H1 (cell line): Measurements from ENCODE around the gene ST6GALNAC4. TPM values are rescaled to one million over a fixed set of nuclear protein-coding genes. Genes with fewer than 3 reads are reported as not detected.

Experiments
- CTCF ChIA-PET: fragments of 300-600 bp; sonication (Branson Sonifier 250); formaldehyde crosslinking; loops from one replicate; lab custom pipeline; 2021; ENCODE audit not compliant: partially characterized antibody; lab: Charles Lee
- POLR2A ChIA-PET: fragments of 300-600 bp; sonication (Branson Sonifier 250); formaldehyde crosslinking; loops from one replicate; lab custom pipeline; 2021; ENCODE audit warnings: inconsistent platforms; ENCODE audit not compliant: partially characterized antibody; lab: Charles Lee
- DNase-seq, 2 experiments: peaks; one replicate each; pipeline versions ENCODE4 v3.0.0 to v3.0.0-alpha.2; 2010 to 2022; ENCODE audit warnings: low spot score in 2 of 2, low read depth in 1 of 2, mixed read lengths in 1 of 2
- FAIRE-seq: peaks from 2 replicates; lab custom pipeline; 2011; peaks lifted over from hg19 to GRCh38; lab: Jason Lieb, UNC
- H2AFZ ChIP-seq: 2 replicates; pipeline ENCODE4 v1.8.1; 2012; ENCODE audit warnings: low read length, inconsistent platforms
- H2AK5ac ChIP-seq: 2 replicates; pipeline ENCODE4 v1.6.1; 2013; ENCODE audit warnings: low read depth, low read length
- H2BK120ac ChIP-seq: replicated peaks from 2 replicates; pipeline ENCODE3; 2013; ENCODE audit warnings: low read depth, low read length, inconsistent platforms
- H2BK12ac ChIP-seq: 2 replicates; pipeline ENCODE4 v1.6.1; 2013; ENCODE audit warnings: low read depth, low read length
- H2BK15ac ChIP-seq: 2 replicates; pipeline ENCODE4 v1.6.1; 2013; ENCODE audit warnings: low read length
- H2BK20ac ChIP-seq: 2 replicates; pipeline ENCODE4 v1.6.1; 2013; ENCODE audit warnings: low read length
- H2BK5ac ChIP-seq: 2 replicates; pipeline ENCODE4 v1.6.1; 2013; ENCODE audit warnings: low read depth, low read length
- H3K14ac ChIP-seq: 2 replicates; pipeline ENCODE4 v1.6.1; 2013; ENCODE audit warnings: inconsistent platforms; ENCODE audit not compliant: insufficient read length
- H3K18ac ChIP-seq: 2 replicates; pipeline ENCODE4 v1.6.1; 2013; ENCODE audit warnings: low read length; ENCODE audit errors: extremely low read depth
- H3K23ac ChIP-seq: 2 replicates; pipeline ENCODE4 v1.6.1; 2013; ENCODE audit warnings: inconsistent platforms; ENCODE audit not compliant: insufficient read length
- H3K23me2 ChIP-seq: 2 replicates; pipeline ENCODE4 v1.6.1; 2013; ENCODE audit warnings: low read depth, low read length
- H3K27ac ChIP-seq: 2 replicates; pipeline ENCODE4 v1.6.1; 2011; ENCODE audit warnings: low read depth, low read length, inconsistent platforms
- H3K27me3 ChIP-seq, 4 experiments: replicated peaks in 1 of 4; 1 replicate in 1 of 4; 2 replicates in 3 of 4; pipeline versions ENCODE4 v1.6.1 to v1.8.1; 2011 to 2013; ENCODE audit warnings: low read length in 3 of 4, mild to moderate bottlenecking in 3 of 4, inconsistent platforms in 2 of 4, mixed read lengths in 2 of 4, moderate library complexity in 1 of 4; ENCODE audit not compliant: control insufficient read depth in 3 of 4, insufficient read depth in 3 of 4; ENCODE audit errors: extremely low read depth in 1 of 4
- H3K36me3 ChIP-seq, 4 experiments: 2 replicates each; pipeline versions ENCODE4 v1.6.1 to v1.8.1; 2011 to 2013; ENCODE audit warnings: mild to moderate bottlenecking in 4 of 4, low read length in 3 of 4, moderate library complexity in 2 of 4, control low read depth in 1 of 4, inconsistent platforms in 1 of 4; ENCODE audit not compliant: insufficient read depth in 4 of 4, control insufficient read depth in 2 of 4
- H3K4ac ChIP-seq: replicated peaks from 2 replicates; pipeline ENCODE3; 2013; ENCODE audit warnings: low read length, low read depth, mixed read lengths, inconsistent platforms; ENCODE audit not compliant: insufficient read length
- H3K4me1 ChIP-seq, 4 experiments: replicated peaks in 1 of 4; 1 replicate in 1 of 4; 2 replicates in 3 of 4; pipeline versions ENCODE4 v1.6.1 to v1.8.1; 2011 to 2013; ENCODE audit warnings: low read length in 3 of 4, inconsistent platforms in 2 of 4, mixed read lengths in 1 of 4; ENCODE audit not compliant: insufficient read depth in 4 of 4, control insufficient read depth in 3 of 4
- H3K4me2 ChIP-seq, 2 experiments: 2 replicates each; pipeline versions ENCODE4 v1.6.1 to v1.8.1; 2011 to 2013; ENCODE audit warnings: low read depth in 2 of 2, low read length in 2 of 2, control low read depth in 1 of 2, inconsistent platforms in 1 of 2, mild to moderate bottlenecking in 1 of 2; ENCODE audit not compliant: insufficient read depth in 1 of 2
- H3K4me3 ChIP-seq, 4 experiments: fragments of 200-600, 300-600 bp in 1 of 4; sonication (generic), shearing (Covaris generic), sonication (Bioruptor Twin) in 1 of 4; 2 replicates each; pipeline versions ENCODE4 v1.5.1 to v1.8.1; 2011 to 2016; ENCODE audit warnings: low read length in 4 of 4, low read depth in 3 of 4, control low read depth in 2 of 4, inconsistent platforms in 2 of 4, mild to moderate bottlenecking in 2 of 4, mixed read lengths in 1 of 4, moderate library complexity in 1 of 4; ENCODE audit not compliant: insufficient read depth in 2 of 4; ENCODE audit errors: extremely low read depth in 1 of 4
- H3K56ac ChIP-seq: replicated peaks from 2 replicates; pipeline ENCODE3; 2013; ENCODE audit warnings: low read depth, mild to moderate bottlenecking, mixed read lengths, low read length, inconsistent platforms; ENCODE audit not compliant: insufficient read length
- H3K79me1 ChIP-seq: 2 replicates; pipeline ENCODE4 v1.6.1; 2013; ENCODE audit warnings: low read depth, low read length, control low read depth
- H3K79me2 ChIP-seq, 2 experiments: 2 replicates each; pipeline versions ENCODE4 v1.6.1 to v1.8.1; 2012 to 2013; ENCODE audit warnings: low read length in 2 of 2, mild to moderate bottlenecking in 2 of 2, inconsistent platforms in 1 of 2; ENCODE audit not compliant: insufficient read depth in 2 of 2, control insufficient read depth in 1 of 2
- H3K9ac ChIP-seq, 4 experiments: replicated peaks in 1 of 4; 1 replicate in 1 of 4; 2 replicates in 3 of 4; pipeline versions ENCODE4 v1.6.1 to v1.8.1; 2011 to 2013; ENCODE audit warnings: low read depth in 3 of 4, low read length in 3 of 4, control low read depth in 2 of 4, mild to moderate bottlenecking in 2 of 4, moderate library complexity in 2 of 4, inconsistent platforms in 1 of 4; ENCODE audit errors: extremely low read depth in 1 of 4
- H3K9me3 ChIP-seq, 2 experiments: 2 replicates each; pipeline versions ENCODE4 v1.6.1 to v1.8.1; 2012 to 2013; ENCODE audit warnings: mild to moderate bottlenecking in 2 of 2, moderate library complexity in 2 of 2, control low read depth in 1 of 2, inconsistent platforms in 1 of 2, low read depth in 1 of 2, low read length in 1 of 2, mixed read lengths in 1 of 2; ENCODE audit not compliant: insufficient read depth in 2 of 2
- H4K20me1 ChIP-seq, 2 experiments: replicated peaks in 1 of 2; 2 replicates each; pipeline versions ENCODE3 to v1.8.1; 2011 to 2013; ENCODE audit warnings: inconsistent platforms in 2 of 2, low read length in 2 of 2, mild to moderate bottlenecking in 1 of 2; ENCODE audit not compliant: insufficient read depth in 2 of 2, control insufficient read depth in 1 of 2
- H4K5ac ChIP-seq: 2 replicates; pipeline ENCODE4 v1.6.1; 2013; ENCODE audit warnings: low read length, low read depth, mixed read lengths, inconsistent platforms; ENCODE audit not compliant: insufficient read length
- H4K8ac ChIP-seq: 2 replicates; pipeline ENCODE4 v1.8.0; 2013; ENCODE audit warnings: mild to moderate bottlenecking, moderate library complexity, low read length, inconsistent platforms; ENCODE audit not compliant: insufficient read depth; ENCODE audit errors: extremely low read depth
- H4K91ac ChIP-seq: replicated peaks from 2 replicates; pipeline ENCODE3; 2013; ENCODE audit warnings: low read length, mixed read lengths, inconsistent platforms; ENCODE audit not compliant: insufficient read length
- CBX5 ChIP-seq: fragments of 300-800, 300-1000 bp; sonication (generic); IDR thresholded peaks from 2 replicates; pipeline ENCODE4 v1.7.1; 2016; ENCODE audit warnings: antibody characterized with exemption, low read length, low read depth
- CEBPB ChIP-seq: IDR thresholded peaks from 2 replicates; pipeline ENCODE4 v1.6.1; 2012; ENCODE audit warnings: low read depth, low read length
- EGR1 ChIP-seq: IDR thresholded peaks from 2 replicates; pipeline ENCODE4 v1.6.1; 2011; ENCODE audit warnings: low read depth, low read length, borderline replicate concordance
- HDAC2 ChIP-seq, 2 experiments: fragments of 300-600 bp in 1 of 2; sonication (generic) in 1 of 2; IDR thresholded peaks; 2 replicates each; pipeline ENCODE4 v1.6.1; 2011 to 2012; ENCODE audit warnings: low read depth in 2 of 2, low read length in 2 of 2, mild to moderate bottlenecking in 2 of 2, moderate library complexity in 2 of 2, borderline replicate concordance in 1 of 2, inconsistent platforms in 1 of 2
- RNF2 ChIP-seq: fragments of 200-900, 300-1000 bp; sonication (generic); IDR thresholded peaks from 2 replicates; pipeline ENCODE4 v1.7.1; 2016; ENCODE audit warnings: borderline replicate concordance, low read depth, mild to moderate bottlenecking, antibody characterized with exemption, low read length; ENCODE audit not compliant: poor library complexity, severe bottlenecking; ENCODE audit errors: missing control alignments
- SIX5 ChIP-seq: IDR thresholded peaks from 2 replicates; pipeline ENCODE4 v1.6.1; 2011; ENCODE audit warnings: mild to moderate bottlenecking, low read depth, low read length
- SP1 ChIP-seq: IDR thresholded peaks from 2 replicates; pipeline ENCODE4 v1.6.1; 2011; ENCODE audit warnings: low read depth, low read length
- SRF ChIP-seq: IDR thresholded peaks from 2 replicates; pipeline ENCODE4 v1.6.1; 2011; ENCODE audit warnings: mild to moderate bottlenecking, low read depth, low read length, moderate library complexity
- TAF1 ChIP-seq: IDR thresholded peaks from 2 replicates; pipeline ENCODE4 v1.6.1; 2011; ENCODE audit warnings: mild to moderate bottlenecking, low read depth, low read length
- TAF7 ChIP-seq: optimal IDR thresholded peaks from 2 replicates; pipeline ENCODE3; 2011; ENCODE audit warnings: low read depth, mild to moderate bottlenecking, inconsistent platforms, low read length, moderate library complexity, borderline replicate concordance
- TEAD4 ChIP-seq: IDR thresholded peaks from 2 replicates; pipeline ENCODE4 v1.6.1; 2012; ENCODE audit warnings: low read depth, low read length, inconsistent platforms, mixed read lengths
- ZNF274 ChIP-seq: IDR thresholded peaks from 2 replicates; pipeline ENCODE4 v1.7.0; 2012; ENCODE audit warnings: low read length, borderline replicate concordance; ENCODE audit errors: extremely low read depth
- WGBS, 2 experiments: shearing (Covaris generic) in 1 of 2; methylation state at CpG; one replicate each; pipeline versions ENCODE4 v1.1.6 to v1.1.7; 2013 to 2015; ENCODE audit warnings: low lambda C conversion rate in 2 of 2, mixed read lengths in 2 of 2, inconsistent platforms in 1 of 2, low coverage in 1 of 2, missing lambda C conversion rate in 1 of 2; ENCODE audit not compliant: insufficient replicate concordance in 2 of 2, insufficient coverage in 1 of 2, insufficient read length in 1 of 2; ENCODE audit errors: extremely low coverage in 1 of 2, missing lambda C conversion rate in 1 of 2; 5-methylcytosine and 5-hydroxymethylcytosine counted together
- polyA plus RNA-seq, 7 experiments: library from polyadenylated mRNA; depleted of rRNA in 3 of 7; stranded (reverse) in 5 of 7; unstranded in 2 of 7; fragments of >200 nt in 5 of 7; fragments of 200-250 nt in 2 of 7; gene quantifications; 1 replicate in 5 of 7; 2 replicates in 1 of 7; 4 replicates in 1 of 7; pipeline versions ENCODE4 v1.2.1 to v1.2.3, GENCODE V29; 2011 to 2013; ENCODE audit warnings: missing spikeins in 2 of 7, mixed read lengths in 2 of 7
- total RNA-seq: library from RNA; stranded (reverse); fragmentation: NEBNext Ultra II Directional; extraction: Animal tissue kit (Norgen Biotek cat#: 25700); gene quantifications from 2 replicates; pipeline ENCODE4 v1.2.1, GENCODE V29; 2021
- TF ChIP-seq, protein P1 (sequence below): IDR thresholded peaks from 2 replicates; pipeline ENCODE4 v1.6.1; 2012; ENCODE audit warnings: inconsistent platforms

Gene ST6GALNAC4
- total and polyA plus RNA-seq, 2 of the 8 experiments (the other 6 are each of a cell fraction or from before 2014, with no cell fraction given), result 21.8 to 34.1 TPM

DNA sequence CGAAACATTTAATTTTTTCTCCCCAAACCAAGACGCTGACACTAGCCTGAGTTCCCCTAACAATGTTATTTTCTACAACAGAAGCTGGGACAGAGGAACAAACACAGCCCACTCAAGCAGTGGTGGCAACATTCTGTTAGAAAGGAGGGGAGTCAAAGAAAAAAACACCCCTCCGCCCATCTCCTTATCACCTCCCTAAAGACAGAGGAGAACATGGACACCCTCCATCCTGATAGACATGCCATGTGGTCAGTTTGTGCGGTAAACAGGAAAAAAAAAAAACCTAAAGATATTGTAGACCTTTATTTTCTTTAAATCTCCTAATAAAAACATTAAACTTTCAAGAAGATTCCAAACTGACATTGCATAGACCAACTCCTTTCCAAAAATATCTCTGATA is 23.8 kb upstream of the ST6GALNAC4 start:
- Histone ChIP-seq H3K4me3 (no peak overlapping the region), H3K23ac (no peak overlapping the region), H4K5ac (no peak overlapping the region), H3K79me2 (peaks cover 0 to 15% of the 10 kb centered on the region in 2 experiments; a peak in 1 of 4 replicates), H2AK5ac (no peak overlapping the region), H2BK12ac (no peak overlapping the region), H2BK120ac (no peak overlapping the region), H3K9me3 (no peaks in the 10 kb centered on the region), H3K4me1 (peaks cover 0 to 27% (median 16%) of the 10 kb centered on the region in 4 experiments; a peak in 6 of 7 replicates), H2BK20ac (no peak overlapping the region), H3K27ac (no peak overlapping the region), H2BK5ac (no peak overlapping the region), H3K23me2 (peaks cover 13% of the 10 kb centered on the region; the same call in 1 of the 2 replicates), H4K20me1 (peaks cover 2 to 27% of the 10 kb centered on the region in 2 experiments), H3K79me1 (peaks cover 9% of the 10 kb centered on the region), H3K36me3 (peaks cover 7 to 18% (median 14%) of the 10 kb centered on the region in 4 experiments), H3K4ac (no peak overlapping the region), H3K4me2 (no peak overlapping the region), H4K91ac (no peak overlapping the region), H3K27me3 (no peaks in the 10 kb centered on the region), H3K9ac (no peak overlapping the region), H2BK15ac (no peak overlapping the region), H2AFZ (no peak overlapping the region), H3K14ac (no peak overlapping the region), H4K8ac (no peak overlapping the region), H3K56ac (no peak overlapping the region), H3K18ac (no peak overlapping the region)
- FAIRE-seq, result no peak
- TF ChIP-seq SIX5, result no peak
- TF ChIP-seq HDAC2 (IDR thresholded peaks at IDR 0.05; ENCODE audit: borderline replicate concordance in 1 of 2, low read depth in 2 of 2, low read length in 2 of 2), result no peak
- no peak for TF ChIP-seq SRF
- no peak for TF ChIP-seq RNF2
- no peak for TF ChIP-seq TAF7
- no peak for TF ChIP-seq ZNF274
- no peak for TF ChIP-seq CBX5
- TF ChIP-seq SP1, result no peak
- TF ChIP-seq TEAD4, result no peak
- TF ChIP-seq, protein P1, sequence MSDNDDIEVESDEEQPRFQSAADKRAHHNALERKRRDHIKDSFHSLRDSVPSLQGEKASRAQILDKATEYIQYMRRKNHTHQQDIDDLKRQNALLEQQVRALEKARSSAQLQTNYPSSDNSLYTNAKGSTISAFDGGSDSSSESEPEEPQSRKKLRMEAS, result no peak
- no peak for TF ChIP-seq EGR1
- TF ChIP-seq TAF1, result no peak
- no peak for TF ChIP-seq CEBPB
- CTCF ChIA-PET, result interaction anchor here (0.8 to 35.5 kb wide), 10 partner anchors 9 to 177 kb away, joined by 3 to 825 read pairs (median 17); partner anchors contain the start of gene PIP5KL1
- DNase-seq, result no peak
- WGBS, 2 experiments, result 91% methylated on average over 4 of the region's 4 CpGs; no CpG with 5 or more reads in 1 of the 2 experiments
- POLR2A ChIA-PET, result interaction anchor here (1.0 to 1.5 kb wide), 3 partner anchors 12 to 94 kb away, joined by 3 to 7 read pairs (median 3); no protein-coding TSS in a partner anchor
